Sigmoid colon (tissue), 4 donors: ENCODE measurements around the gene PLXNA1.

Experiments
- CTCF ChIP-seq, 4 experiments: fragments of 450-650 bp in 3 of 4; fragments of 200-600 bp in 1 of 4; IDR thresholded peaks; one replicate each; pipeline ENCODE4 v1.5.1; 2016 to 2019; ENCODE audit warnings: antibody characterized with exemption in 4 of 4, mild to moderate bottlenecking in 3 of 4, moderate library complexity in 2 of 4
- EP300 ChIP-seq, 4 donors: sonication (generic); formaldehyde crosslinking; IDR thresholded peaks; one replicate each; pipeline ENCODE4 v1.6.1; 2017; ENCODE audit warnings: antibody characterized with exemption in 4 of 4
- POLR2A ChIP-seq, 2 donors: fragments of 450-650 bp; IDR thresholded peaks; one replicate each; pipeline ENCODE4 v1.6.1; 2016; ENCODE audit warnings: antibody characterized with exemption in 2 of 2, mild to moderate bottlenecking in 2 of 2, moderate library complexity in 2 of 2
- POLR2AphosphoS5 ChIP-seq, 4 donors: sonication (generic); formaldehyde crosslinking; IDR thresholded peaks; one replicate each; pipeline ENCODE4 v1.6.1; 2017; ENCODE audit warnings: antibody characterized with exemption in 4 of 4

- TF ChIP-seq POLR2AphosphoS5 (IDR thresholded peaks at IDR 0.05) (no peak), CTCF (IDR thresholded peaks at IDR 0.05) (no peak), POLR2A (IDR thresholded peaks at IDR 0.05) (no peak), EP300 (IDR thresholded peaks at IDR 0.05) (no peak)
Measured at GRCh38 chr3:126983653-126984390, 907 bp downstream of the PLXNA1 start.
